Medulla oblongata (tissue), 1 donor: ENCODE results near the gene PFDN2.
"Not testable (repeated sequence)": the region's sequence is repeated elsewhere in the genome, so short reads cannot be mapped to it uniquely, and the experiment has no call there.

Experiments used
- DNase-seq: peaks from one replicate; pipeline ENCODE4 v3.0.0-alpha.2; 2015; ENCODE audit errors: extremely low spot score

The PFDN2 gene

DNA sequence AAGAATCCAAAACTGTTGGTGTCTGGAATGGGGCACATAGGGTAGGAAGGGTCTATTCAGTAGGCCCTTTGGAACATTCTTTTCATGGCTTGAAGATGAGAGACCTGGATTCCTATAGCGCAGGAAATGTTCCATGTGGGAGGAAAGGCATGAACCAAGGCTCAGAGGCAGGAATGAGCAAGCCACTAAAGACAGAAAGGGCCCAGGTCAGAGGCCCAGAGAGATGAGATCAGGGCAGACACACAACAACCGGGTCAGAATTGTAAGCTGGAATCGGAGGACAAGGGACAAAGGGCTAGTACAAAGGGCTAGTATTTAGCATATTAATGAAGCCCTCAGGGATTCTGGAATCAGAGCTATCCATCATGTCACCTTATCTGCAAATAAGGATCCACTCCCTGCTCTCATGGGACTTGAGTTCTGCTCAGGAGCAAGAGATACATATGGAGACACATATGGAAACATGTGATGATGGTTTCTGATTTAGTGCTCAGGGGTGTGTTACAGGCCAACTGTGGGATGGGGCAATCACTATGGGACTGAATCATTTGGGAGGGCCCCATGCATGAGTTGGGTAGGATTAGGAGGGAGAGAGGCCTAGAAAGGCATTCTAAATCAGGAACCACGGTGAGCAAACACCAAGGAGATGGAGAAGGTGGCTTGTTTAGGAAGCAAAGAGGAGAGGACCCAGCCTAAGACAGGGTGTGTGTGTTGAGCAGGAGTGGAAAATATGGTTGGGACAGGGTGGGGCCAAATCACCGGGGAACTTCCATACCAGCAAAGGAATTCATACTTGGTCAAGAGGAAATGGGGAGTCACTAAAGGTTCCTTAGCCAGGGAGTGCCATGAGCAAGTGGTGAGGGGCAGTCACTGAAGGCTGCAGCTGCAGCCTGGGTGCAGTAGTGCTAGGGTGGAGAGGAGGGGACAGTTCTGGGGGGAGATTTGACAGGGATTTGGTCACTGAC, 37.1 kb downstream of the PFDN2 start:
- DNase-seq, result no peak

DNA sequence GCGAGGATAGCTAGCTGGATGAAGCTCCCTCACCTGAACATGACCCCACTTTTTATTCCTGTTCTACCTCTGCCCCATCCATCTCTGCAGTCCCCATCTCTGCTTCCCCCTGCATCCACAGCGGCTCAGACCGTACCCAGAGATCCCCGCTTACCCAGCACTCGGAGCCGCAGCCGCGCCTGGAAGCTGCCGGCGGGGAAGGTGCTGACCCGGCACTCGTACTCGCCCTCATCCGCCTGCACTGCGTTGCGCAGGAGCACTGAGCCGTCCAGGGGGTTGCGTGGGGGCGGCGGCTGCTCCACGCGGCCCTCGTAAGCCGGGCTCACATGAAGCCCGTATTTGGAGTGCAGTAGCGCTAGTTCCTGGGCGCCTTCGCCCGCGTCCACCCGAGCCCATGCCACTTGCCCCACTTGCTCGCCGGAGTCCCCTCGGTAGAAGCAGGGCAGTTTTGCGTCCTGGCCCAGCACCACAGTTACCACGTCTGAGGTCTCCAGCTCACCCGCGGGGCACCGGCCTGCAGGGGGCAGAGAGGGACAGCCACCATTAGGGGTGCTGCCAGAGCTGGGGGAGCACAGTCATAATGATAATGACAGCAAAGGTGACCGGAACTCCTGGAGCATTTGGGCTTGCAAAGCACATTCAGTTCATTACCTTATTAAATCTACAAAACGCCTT, 38.3 kb downstream of the PFDN2 start:
- no peak for DNase-seq

DNA sequence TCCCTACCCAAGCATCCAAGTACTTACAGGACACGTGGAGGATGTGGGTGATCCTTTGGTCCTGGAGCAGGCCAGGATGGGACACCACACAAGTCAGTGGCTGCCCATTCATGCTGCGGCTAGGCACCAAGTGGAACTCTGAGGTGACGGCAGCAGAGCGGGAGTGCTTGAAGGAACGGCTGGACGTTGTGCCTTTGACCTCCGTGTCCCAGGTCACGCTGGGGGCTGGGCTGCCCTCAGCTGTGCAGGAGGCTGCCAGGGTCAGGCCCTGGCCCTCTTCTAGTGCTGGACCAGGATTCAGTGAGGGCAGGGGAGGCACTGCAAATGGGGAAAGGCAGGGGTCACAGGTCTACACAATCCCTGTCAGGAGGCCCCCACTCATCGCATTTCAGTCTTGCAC, 40.4 kb downstream of the PFDN2 start:
- no peak for DNase-seq

DNA sequence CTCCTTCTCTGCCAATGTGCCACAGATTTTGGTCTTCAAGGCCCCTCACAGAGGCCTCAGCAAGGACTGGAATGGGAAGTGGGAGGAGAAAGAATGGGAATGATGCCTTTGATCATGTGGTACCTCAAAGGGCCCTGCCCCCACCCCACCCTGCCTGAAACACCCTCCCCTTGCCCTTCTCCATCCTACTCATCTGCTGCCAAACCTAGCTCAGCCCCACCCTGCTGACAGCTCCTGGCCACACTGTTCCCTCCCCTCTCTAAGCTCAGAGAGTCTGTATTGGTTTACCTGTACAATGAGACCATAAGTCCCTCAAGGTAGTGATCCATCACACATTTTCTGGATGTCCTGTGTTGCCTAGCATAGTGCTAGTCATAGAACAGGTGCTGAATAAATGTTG, 41.4 kb downstream of the PFDN2 start:
- no peak for DNase-seq

DNA sequence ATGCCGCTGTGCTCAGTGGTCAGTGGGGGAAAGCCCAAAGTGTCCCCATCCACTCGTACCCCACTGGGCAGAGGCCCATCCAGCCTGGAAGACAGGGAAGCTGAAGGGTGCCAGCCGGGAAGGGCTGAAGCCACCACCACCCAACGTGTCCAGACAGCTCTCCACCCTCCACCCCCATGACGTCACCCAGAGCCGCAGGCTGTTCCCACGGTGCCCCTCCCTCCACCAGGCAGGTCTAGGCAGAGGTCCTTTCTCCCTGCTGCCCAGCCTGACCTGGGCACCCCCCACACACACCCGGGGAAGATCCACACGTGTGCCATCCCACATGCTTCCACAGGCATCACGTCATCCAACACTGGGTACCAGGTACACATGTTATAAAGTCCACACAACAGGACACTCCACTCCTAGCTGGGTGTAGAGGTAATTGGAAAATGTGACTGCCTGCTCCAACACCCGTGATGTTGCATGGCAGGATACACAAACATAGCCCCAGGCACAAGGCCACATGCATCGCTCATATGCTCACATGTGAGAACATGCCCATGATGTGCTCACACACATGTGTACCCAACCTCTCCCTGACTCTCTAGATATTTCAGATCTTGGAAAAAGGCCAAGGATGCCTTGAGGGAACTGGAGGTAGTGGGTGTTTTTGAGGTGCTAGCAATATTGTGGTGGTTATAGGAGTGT, 43.0 kb downstream of the PFDN2 start:
- DNase-seq, result no peak

DNA sequence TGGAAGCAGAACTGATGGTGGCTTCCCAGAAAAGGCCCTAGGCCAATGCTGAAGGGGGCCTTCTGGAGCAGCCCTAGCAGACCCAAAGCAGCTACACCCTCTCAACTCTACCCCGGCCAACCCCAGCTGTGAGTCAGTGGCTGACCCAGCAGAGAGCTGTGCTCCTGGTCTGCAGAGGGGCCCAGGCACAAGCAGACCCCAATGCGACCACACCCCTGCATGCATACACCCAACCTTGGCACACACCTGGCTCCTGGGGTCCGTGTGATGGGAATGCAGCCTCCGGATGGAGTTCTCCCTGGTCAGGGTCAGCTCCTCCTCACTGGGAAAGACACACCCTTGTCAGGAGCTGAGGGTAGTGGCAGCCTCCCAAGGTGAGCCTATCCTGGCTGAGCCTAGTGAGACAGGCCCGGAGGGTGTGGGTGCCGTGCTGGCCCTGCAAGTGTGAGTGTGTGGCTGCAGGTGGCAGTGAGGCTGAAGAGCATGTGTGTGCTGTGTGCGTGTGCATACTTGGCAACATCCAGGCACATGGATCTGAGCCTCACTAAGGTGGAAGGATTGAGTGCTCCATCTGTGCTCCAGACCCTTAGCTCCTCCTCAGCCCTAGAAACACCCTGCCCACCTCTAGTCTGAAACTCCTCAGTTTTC, 44.2 kb downstream of the PFDN2 start:
- DNase-seq, result no peak

DNA sequence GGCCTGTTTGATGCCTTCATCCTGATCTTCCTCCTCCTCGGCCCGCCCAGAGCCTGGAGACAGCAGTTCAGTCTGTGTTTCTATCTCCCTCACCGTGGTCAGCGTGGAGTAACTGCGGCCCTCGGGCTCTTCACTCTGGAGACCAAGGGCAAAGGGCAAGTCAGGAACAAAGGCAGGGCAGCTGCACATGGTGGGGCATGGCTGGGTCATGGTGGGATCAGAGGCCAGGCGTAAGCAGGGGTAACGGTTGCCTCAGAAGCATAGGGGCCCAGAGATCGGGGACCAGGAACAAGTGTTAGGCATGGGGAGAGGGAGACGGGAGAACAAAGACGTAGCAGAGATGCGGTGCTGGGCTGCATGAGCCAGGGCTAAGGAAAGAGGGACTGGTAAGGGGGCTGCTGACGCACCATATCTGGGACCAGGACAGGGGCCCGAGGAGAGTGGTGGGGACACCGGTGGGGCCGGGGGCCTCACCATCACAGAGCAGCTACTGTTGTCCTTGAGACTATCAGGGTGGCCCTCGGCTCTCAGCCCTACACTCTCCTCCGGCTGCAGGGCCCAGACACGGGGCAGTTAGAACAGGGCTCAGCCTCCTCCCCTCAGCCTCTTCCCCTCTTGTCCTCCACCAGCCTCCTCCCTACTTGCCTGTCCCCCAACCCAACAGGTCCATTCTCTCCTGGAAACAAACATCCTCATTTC, 44.9 kb downstream of the PFDN2 start:
- no peak for DNase-seq

DNA sequence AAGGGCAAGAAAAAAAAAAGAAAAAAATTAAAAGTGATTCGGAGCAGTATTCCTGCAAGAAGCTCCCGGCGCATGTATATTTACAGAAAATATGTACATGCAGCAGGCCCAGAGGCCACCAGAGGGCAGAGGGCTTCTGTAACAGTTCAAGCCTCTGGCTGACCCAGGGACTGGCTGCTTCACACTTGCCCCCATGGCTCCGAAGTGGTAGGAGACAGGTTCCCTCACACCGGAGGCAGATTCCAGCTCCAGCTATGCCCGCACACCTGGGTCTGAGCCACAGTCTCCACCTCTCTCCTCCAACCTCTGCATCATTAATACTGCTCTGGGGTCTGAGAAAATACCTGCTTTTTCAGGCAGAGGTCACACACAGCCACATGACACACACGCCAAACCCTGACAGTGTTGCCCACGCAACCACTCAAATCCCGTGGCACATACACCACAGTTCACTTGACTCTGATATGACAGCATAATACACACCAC, 45.9 kb downstream of the PFDN2 start:
- peak; percentile 40 for DNase-seq

DNA sequence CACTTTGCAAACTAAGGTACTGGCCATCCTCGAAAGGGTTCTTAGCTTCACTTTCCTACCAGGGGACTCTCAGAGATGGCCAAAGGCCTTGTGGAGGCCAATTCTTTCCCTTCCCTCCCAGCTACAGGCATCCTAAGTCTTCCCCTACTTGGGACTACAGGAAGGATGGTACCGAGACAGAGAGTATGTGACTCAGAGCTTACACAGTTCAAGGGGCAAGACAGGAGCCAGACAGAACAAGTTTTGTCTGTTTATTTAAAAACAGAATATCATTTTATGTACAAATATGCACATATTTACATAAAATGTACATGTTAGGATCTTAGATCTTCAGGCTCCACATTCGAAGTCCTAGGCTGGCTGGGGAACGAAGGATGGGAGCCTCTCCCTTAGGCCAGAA, 47.1 kb downstream of the PFDN2 start:
- no peak for DNase-seq

DNA sequence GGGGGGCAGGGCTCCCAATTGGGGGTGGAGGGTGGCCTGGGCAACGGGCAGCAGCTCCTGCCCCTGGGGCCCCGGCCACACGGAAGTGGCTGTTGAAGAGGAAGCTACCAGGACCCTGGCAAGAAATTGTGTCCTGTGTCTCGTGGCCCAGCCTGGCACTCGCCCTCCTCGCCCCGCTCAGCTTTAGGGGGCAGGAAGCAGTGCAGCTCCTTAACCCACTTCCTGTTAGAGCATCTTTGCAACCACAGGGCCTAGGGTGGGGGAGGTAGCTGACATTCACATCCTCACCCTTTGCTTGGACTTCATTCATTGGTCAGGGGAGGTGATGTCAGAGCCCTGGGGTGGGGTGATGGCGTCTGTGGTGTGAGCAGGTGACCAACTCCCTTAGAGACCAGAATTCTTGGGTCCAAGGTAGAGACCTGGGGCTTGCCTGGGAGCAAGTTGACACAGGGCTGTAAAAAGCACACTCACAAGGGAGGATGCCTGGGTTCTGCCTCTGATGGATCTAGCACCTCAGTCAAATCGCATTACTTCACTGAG, 48.0 kb downstream of the PFDN2 start, which contains the start of gene ARHGAP30:
ARHGAP30 (minus strand) TSS at position 161 of the 540 bp plus-strand sequence. CDS start 267 bp downstream, outside the sequence.
- peak; percentile 82 for DNase-seq

DNA sequence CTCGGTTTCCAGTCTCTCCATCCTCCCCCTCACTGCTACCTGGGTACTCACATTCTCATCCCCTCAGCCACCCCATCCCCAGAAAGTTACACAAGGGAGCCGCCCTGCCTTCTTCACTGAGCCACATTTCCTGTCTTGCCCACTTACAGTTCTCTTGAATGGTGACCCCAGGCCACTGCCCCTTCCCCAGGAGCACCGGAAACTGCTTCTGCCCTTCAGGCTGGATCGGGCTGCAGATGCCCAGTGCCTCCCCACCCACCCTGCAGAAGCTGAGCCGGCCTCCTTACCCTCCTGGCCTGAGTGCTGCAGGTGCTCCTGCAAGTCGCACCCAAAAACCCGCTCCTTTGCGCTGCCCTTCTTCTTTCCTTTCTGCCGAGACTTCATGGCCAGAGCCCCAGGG, 48.6 kb downstream of the PFDN2 start:
- no peak for DNase-seq

DNA sequence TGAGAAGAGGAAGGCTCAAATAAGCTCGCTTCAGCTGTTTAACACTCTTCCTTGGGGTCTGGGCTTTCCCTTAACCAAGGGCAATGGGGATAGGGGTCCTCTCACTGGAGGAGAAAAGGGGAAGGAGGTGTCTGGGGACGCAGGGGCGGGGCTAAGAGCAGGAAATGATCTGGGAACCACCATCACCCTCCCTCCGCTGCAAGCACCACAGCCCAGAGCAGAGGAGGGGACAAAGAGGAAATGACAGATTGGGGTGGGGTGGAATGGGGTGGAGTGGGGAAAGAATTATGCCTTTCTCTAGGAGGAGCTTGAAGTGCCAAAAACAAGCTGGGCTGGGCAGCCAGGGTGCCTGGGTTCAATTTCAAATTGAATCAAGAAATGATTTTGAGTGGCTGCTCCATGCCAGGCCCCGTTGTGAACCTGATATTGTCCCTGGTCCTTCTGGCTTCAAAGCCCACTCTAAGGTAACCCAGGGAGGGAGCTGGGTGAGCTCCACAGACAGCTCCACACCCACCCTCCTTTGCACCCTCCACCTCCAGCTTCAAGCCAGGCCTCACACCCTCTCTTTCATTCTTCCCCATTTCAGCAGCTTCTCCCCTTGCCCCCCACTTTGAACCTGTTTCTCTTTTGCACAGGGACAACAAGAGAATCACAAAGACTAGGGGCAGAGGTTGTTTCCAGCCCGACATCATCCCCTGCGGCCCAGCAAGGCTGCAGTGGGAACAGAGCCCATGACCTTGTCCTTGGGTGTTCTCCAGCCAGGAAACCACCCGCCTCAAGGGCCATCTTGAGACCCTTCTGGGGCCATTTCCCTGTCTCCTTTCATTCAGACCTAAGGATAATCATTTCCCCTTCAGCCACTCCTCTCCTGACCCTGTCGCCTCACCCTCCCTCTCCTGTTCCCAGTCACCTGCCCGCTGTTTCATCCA, 49.3 kb downstream of the PFDN2 start:
- DNase-seq, result peak; percentile 79

DNA sequence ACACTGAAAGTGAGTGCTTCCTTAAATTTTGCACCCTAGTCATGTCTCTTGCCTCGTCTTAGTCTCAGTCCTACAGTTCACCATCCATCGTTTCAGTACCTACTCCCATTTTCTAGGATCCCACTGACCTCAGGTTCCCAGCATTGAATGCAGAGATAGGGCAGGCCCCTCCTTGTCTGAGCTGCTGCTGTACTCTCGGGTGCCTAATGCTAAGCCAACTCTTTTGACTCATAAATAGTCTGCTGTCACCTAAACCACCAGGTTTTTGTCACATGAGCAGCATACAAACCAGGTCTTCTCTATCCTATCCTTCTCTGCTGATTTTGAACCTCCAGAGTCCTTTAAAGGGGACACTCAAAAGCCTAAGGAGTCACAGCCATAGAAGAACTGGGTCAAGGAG, 51.1 kb downstream of the PFDN2 start:
- no peak for DNase-seq

DNA sequence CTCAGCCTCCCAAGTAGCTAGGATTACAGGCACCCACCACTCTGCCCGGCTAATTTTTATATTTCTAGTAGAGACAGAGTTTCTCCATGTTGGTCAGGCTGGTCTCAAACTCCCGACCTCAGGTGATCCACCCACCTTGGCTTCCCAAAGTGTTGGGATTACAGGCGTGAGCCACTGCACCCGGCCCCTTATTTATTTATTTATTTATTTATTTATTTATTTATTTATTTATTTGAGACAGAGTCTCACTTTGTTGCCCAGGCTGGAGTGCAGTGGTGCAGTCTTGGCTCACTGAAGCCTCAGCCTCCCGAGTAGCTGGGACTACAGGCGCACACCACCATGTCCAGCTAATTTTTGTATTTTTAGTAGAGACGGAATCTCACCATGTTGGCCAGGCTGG, 52.2 kb downstream of the PFDN2 start:
- not testable (repeated sequence) for DNase-seq

DNA sequence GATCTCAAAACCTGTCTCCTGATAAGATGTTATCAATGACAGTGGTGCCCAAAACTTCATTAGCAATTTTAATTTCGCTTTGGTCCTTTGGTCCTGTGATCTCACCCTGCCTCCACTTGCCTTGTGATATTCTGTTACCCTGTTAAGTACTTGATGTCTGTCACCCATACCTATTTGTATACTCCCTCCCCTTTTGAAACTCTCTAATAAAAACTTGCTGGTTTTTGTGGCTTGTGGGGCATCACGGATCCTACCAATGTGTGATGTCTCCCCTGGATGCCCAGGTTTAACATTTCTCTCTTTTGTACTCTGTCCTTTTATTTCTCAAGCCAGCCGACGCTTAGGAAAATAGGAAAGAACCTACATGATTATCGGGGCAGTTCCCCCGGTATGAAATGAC, 53.9 kb downstream of the PFDN2 start:
- DNase-seq, result not testable (repeated sequence)

DNA sequence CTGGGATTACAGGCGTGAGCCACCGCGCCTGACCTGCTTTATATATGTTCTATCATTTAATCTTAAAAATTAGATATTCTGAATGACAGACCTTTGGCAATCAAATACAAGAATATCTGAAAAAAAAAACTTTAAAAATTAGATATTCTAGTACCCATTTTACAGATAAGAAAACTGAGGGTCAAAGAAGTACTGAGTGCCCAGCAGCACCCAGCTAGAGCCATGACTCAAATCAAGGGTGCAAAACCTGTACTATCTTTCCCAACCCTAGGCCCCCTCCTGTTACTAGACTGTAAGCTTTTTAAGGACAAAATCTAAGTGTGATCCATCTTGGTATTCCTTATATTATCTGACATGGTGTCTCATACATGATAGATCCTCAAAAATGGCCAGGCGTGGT, 56.4 kb downstream of the PFDN2 start:
- DNase-seq, result no peak

DNA sequence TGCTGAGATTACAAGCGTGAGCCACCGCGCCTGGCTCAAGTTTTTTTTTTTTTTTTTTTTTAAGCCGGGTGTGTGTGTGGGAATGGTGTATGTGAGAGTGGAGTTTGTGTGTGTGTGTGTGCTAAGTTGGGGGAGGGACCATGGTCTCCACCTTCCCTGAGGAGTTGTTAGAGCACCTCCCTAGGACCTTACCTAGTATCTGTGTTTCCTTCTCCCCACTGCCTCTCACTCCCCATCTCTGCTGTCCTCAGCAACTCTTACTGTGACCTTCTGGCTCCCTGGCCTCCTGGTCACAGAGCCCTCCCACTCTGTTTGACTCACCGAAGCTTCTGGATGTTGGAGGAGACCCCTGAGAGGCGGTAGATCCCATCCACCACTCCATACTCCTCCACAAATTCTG, 58.5 kb downstream of the PFDN2 start:
- DNase-seq, result no peak

DNA sequence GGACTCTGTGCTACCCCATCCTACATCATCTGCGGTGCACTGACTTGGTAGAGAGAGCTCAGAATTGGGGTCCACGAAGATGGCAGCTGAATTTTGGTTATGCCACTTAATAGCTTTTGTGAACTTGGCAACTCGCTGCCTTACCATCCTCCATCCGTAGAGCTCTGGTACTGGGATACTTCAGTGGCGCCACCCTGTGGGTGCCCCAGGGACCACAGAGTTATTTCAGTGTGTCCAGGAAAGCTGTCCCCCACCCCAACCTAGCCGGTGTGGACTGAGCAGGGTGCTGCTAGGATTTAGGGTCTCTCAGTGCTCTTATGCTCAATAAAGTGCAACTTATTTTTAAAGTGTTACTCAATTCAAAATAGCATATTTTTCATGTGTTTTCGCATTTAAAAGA, 63.0 kb downstream of the PFDN2 start:
- no peak for DNase-seq

DNA sequence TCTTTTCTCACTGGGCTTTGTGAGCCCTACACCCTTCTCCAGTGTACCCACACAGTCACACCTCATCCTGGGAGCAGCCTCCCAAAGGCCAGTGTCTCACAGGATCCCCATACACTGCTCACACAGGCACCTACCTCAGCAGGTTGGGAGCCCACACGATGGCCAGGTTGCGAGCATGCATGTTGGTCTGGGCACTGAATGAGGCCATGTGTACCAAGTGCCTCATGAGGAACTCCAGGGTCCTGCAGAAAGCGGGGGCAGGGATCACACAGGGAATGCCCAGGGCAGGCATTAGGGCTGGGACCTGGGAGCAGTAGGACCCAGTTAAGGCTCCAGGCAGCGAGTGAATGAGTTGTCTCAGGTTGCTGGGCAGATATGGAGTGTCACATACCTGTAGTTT, 63.6 kb downstream of the PFDN2 start:
- DNase-seq, result no peak

DNA sequence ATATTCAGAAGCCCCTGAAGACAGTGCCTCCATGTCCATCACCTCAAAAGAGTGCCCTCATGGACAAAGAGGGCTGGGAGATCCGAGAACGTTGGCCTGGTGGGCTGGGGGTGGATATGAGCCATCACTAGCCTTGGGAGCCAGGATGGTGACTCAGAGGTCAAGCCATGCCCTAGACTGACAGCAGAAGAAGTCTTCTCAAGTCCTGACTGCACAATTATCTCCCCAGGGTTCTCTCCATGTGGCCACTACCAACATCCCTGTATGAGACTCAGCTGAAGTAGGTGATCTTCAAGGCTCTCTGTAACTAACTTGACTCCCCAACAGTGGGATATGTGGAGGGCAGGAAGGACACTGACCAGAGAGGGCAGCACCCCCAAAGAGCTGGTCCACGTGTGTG, 64.9 kb downstream of the PFDN2 start:
- no peak for DNase-seq
